OCI-LY1 (cell line): ENCODE results near the gene ST3GAL2.
"Not testable (repeated sequence)": the region's sequence is repeated elsewhere in the genome, so short reads cannot be mapped to it uniquely, and the experiment has no call there.

ENCODE experiments used
- H2AFZ ChIP-seq: fragments of 200-600 bp; sonication (generic), shearing (Covaris generic); 2 replicates; pipeline ENCODE4 v1.6.0; 2014; ENCODE audit warnings: antibody characterized with exemption, mild to moderate bottlenecking, low read length
- H3F3A ChIP-seq: fragments of 200-600 bp; sonication (generic), shearing (Covaris generic); 2 replicates; pipeline ENCODE4 v1.6.0; 2014; ENCODE audit warnings: mild to moderate bottlenecking, antibody characterized with exemption, low read length, moderate library complexity; ENCODE audit not compliant: insufficient read depth
- H3K27ac ChIP-seq: fragments of 200-600 bp; sonication (generic); 2 replicates; pipeline ENCODE4 v1.5.1; 2014; ENCODE audit warnings: low read length, mixed run types, mild to moderate bottlenecking, low read depth; ENCODE audit not compliant: poor library complexity, severe bottlenecking
- H3K27me3 ChIP-seq: fragments of 200-600 bp; sonication (generic); 2 replicates; pipeline ENCODE4 v1.6.0; 2014; ENCODE audit warnings: antibody characterized with exemption, mild to moderate bottlenecking, low read length, moderate library complexity; ENCODE audit not compliant: insufficient read depth
- H3K36me3 ChIP-seq: fragments of 200-600 bp; sonication (generic); 2 replicates; pipeline ENCODE4 v1.6.1; 2014; ENCODE audit warnings: mild to moderate bottlenecking, antibody characterized with exemption, low read length, moderate library complexity, mixed read lengths; ENCODE audit not compliant: insufficient read depth
- H3K4me1 ChIP-seq: fragments of 200-600 bp; sonication (generic); 2 replicates; pipeline ENCODE4 v1.5.1; 2014; ENCODE audit warnings: mild to moderate bottlenecking, low read length, moderate library complexity; ENCODE audit not compliant: insufficient read depth, severe bottlenecking
- H3K4me2 ChIP-seq: fragments of 200-600 bp; sonication (generic), shearing (Covaris generic); 2 replicates; pipeline ENCODE4 v1.6.1; 2014; ENCODE audit warnings: low read length
- H3K4me3 ChIP-seq: fragments of 200-600 bp; sonication (generic); 2 replicates; pipeline ENCODE4 v1.5.1; 2014; ENCODE audit warnings: low read length, low read depth, mild to moderate bottlenecking, mixed read lengths; ENCODE audit not compliant: poor library complexity, severe bottlenecking
- H3K79me2 ChIP-seq: fragments of 200-600 bp; shearing (Covaris generic); 2 replicates; pipeline ENCODE4 v1.6.1; 2016; ENCODE audit warnings: mixed run types, low read length, mixed read lengths; ENCODE audit not compliant: insufficient read depth
- H3K9ac ChIP-seq: fragments of 200-600 bp; sonication (generic), shearing (Covaris generic); 2 replicates; pipeline ENCODE4 v1.6.1; 2014; ENCODE audit warnings: mild to moderate bottlenecking, low read length, mixed read lengths
- H3K9me2 ChIP-seq: fragments of 200-600 bp; sonication (generic), shearing (Covaris generic); 2 replicates; pipeline ENCODE4 v1.6.1; 2014; ENCODE audit warnings: low read depth, mild to moderate bottlenecking, low read length, mixed read lengths
- H3K9me3 ChIP-seq: fragments of 200-600 bp; shearing (Covaris generic); 2 replicates; pipeline ENCODE4 v1.6.1; 2014; ENCODE audit warnings: low read length, mixed read lengths
- H4K20me1 ChIP-seq: fragments of 200-600 bp; sonication (generic), shearing (Covaris generic); 2 replicates; pipeline ENCODE4 v1.6.0; 2016; ENCODE audit warnings: mild to moderate bottlenecking, low read length; ENCODE audit not compliant: insufficient read depth
- CTCF ChIP-seq: fragments of 200-600 bp; sonication (generic), shearing (Covaris generic); IDR thresholded peaks from 2 replicates; pipeline ENCODE4 v1.5.1; 2017; ENCODE audit warnings: mild to moderate bottlenecking, antibody characterized with exemption, low read length, moderate library complexity, mixed read lengths
- EZH2 ChIP-seq: fragments of 200-600 bp; sonication (generic), shearing (Covaris generic); IDR thresholded peaks from 2 replicates; pipeline ENCODE4 v1.8.0; 2017; ENCODE audit warnings: borderline replicate concordance, mixed run types, mild to moderate bottlenecking, antibody characterized with exemption, low read length, moderate library complexity, mixed read lengths

Gene ST3GAL2

GRCh38 chr16:70370924-70371323 is 68.0 kb downstream of the ST3GAL2 start:
- no peak for TF ChIP-seq EZH2
- TF ChIP-seq CTCF: no peak
- H3K36me3 ChIP-seq: peaks cover 65% of the 10 kb centered on the region

GRCh38 chr16:70370145-70370544 is 68.8 kb downstream of the ST3GAL2 start:
- H3K4me2 ChIP-seq, H3K27me3 ChIP-seq: not testable (repeated sequence)

More at GRCh38 chr16:70370924-70371323, 68.0 kb downstream of the ST3GAL2 start:
- Histone ChIP-seq H3F3A (peaks cover 4% of the 10 kb centered on the region; the same call in 1 of the 2 replicates), H3K9me2 (no peaks in the 10 kb centered on the region), H3K27ac (no peak overlapping the region), H3K4me3 (no peak overlapping the region), H4K20me1 (no peaks in the 10 kb centered on the region), H3K4me1 (no peaks in the 10 kb centered on the region), H3K27me3 (no peaks in the 10 kb centered on the region), H3K4me2 (no peak overlapping the region), H3K79me2 (no peaks in the 10 kb centered on the region), H3K9ac (no peak overlapping the region), H2AFZ (no peak overlapping the region), H3K9me3 (no peaks in the 10 kb centered on the region)

GRCh38 chr16:70364399-70364798 is 74.5 kb downstream of the ST3GAL2 start:
- no peak overlapping the region for H3K4me3 ChIP-seq
- H3K27ac ChIP-seq: no peak overlapping the region
- no peak overlapping the region for H3K9ac ChIP-seq
- TF ChIP-seq CTCF: no peak
- TF ChIP-seq EZH2: no peak
- H3K9me2 ChIP-seq: no peaks in the 10 kb centered on the region
- no peaks in the 10 kb centered on the region for H4K20me1 ChIP-seq
- no peaks in the 10 kb centered on the region for H3K9me3 ChIP-seq
- H3K4me1 ChIP-seq: no peaks in the 10 kb centered on the region
- H3K4me2 ChIP-seq: no peak overlapping the region
- peaks cover 67% of the 10 kb centered on the region for H3K36me3 ChIP-seq
- no peak overlapping the region for H2AFZ ChIP-seq
- 0 out of 2 replicates have a peak, but pooled peaks cover 2% of the 10 kb centered on the region for H3F3A ChIP-seq
- no peaks in the 10 kb centered on the region for H3K27me3 ChIP-seq
- H3K79me2 ChIP-seq: no peaks in the 10 kb centered on the region

More at GRCh38 chr16:70370145-70370544, 68.8 kb downstream of the ST3GAL2 start:
- not testable (repeated sequence) for H3K9me3 ChIP-seq, H3K9me2 ChIP-seq, H3F3A ChIP-seq, H3K4me1 ChIP-seq, H2AFZ ChIP-seq, H3K9ac ChIP-seq, H4K20me1 ChIP-seq, H3K4me3 ChIP-seq, H3K27ac ChIP-seq, H3K79me2 ChIP-seq
- H3K36me3 ChIP-seq: peaks cover 65% of the 10 kb centered on the region
- TF ChIP-seq CTCF: peak; percentile 68
